GM19324 (cell line): ENCODE data around the gene NAP1L1.

Experiments
- ATAC-seq: cut with Tn5 transposase; IDR thresholded peaks from one replicate; pipeline ENCODE4 v1.9.1; 2021; ENCODE audit warnings: mild to moderate bottlenecking, moderate library complexity; ENCODE audit not compliant: unreplicated experiment, low FRiP score

The NAP1L1 gene

DNA sequence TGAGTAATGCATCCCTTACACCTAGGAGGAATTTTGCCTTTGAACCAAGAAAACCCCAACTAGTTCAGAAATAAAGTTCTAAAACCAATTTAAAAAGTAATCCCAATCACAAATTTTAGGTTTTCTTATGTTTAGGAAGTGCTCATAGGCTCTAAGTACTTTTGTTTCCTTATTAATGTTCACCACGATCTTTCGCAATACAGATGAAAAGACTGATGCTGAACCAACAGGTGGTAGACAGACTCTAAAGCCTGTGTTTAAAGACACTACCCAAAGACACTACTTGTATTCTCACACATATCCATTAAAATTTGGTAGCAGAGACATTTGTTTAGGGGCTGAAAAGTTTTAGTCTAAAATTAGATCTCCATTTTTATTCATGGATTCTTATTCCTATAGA, 42.3 kb downstream of the NAP1L1 start:
- no peak for ATAC-seq

DNA sequence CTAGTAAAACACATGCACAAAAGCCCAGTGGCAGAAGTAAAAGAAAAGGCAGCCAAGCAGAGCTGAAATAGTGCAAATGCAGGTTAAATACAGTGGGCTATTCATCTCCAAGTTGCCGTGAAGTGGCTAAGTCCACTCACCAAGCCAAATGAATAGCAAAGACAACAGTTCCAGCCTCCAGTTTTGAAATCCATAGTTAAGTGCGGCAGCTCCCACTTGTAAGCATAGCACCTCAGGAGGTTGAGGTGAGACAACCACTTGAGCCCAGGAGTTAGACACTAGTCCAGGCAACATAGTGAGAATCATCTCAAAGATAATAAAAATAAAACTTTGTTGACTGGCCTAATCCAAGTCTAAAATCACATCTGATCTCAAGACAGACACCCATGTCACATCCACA, 43.1 kb downstream of the NAP1L1 start:
- no peak for ATAC-seq

DNA sequence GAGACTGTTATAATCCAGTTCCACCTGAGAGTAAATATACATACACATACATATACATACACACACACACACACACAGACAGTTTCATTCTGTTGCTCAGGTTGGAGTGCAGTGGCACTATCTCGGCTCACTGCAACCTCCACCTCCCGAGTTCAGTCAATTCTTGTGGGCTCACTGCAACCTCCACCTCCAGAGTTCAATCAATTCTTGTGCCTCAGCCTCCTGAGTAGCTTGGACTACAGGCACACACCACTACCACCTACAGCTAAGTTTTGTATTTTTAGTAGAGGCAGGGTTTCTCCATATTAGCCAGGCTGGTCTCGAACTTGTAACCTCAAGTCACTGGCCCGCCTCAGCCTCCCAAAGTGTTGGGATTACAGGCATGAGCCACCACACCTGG, 44.0 kb downstream of the NAP1L1 start:
- ATAC-seq, result no peak

- ATAC-seq, result no peak
These were observed 46.3 kb downstream of the NAP1L1 start for GRCh38 chr12:76038176-76038575.

GRCh38 chr12:76037130-76038103, 47.1 kb downstream of the NAP1L1 start:
- peak; percentile 50 for ATAC-seq

GRCh38 chr12:76035045-76035444, 49.4 kb downstream of the NAP1L1 start:
- no peak for ATAC-seq

DNA sequence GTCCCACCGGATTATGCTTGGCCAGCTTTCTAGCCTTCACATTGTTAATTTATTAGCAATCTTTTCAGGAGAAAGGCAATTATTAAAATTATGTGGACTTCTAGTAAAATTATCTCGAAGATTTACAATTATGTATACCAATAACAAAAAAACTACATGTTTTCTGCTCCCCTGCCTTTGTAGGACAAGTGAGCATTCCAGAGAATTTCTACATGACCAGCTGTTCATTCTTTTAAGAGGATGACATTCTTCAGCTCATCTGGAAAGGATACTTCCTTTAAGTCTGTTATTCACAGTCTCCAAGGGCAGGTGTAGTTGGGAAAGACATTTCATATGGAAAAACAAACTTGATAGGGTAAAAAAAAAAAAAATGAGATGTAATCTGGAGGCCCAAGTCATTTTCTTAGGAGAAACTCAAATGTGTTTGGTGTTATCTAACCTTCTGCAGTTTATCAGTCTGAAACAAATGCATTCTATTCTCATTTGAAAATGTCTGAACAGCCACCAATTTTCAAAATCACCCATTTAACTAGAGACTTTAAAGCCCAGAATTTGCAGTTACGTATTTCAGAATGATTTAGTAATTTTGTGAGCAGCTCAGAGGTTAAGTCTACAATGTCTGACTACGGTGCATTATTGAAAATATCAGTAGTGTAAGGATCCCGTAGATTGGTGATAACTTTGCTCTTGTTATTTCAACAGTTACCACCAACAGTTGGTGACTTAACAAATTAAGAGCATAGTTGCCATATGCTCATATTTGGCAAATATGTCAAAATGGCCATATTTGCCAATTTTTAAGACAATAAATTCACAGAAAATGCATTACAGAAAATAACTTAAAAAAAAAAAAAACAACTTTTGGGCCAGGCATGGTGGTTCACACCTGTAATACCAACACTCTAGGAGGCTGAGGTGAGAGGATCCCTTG, 51.1 kb downstream of the NAP1L1 start:
- ATAC-seq, result no peak

- ATAC-seq, result peak; percentile 38
These were observed 52.2 kb downstream of the NAP1L1 start for GRCh38 chr12:76032043-76032981.

- ATAC-seq, result peak; percentile 85
These were observed 53.0 kb downstream of the NAP1L1 start, which contains the start of gene PHLDA1 for GRCh38 chr12:76031414-76032042. Gene PHLDA1 (minus strand): TSS chr12:76031776.

GRCh38 chr12:76031081-76031413, 53.4 kb downstream of the NAP1L1 start:
- peak; percentile 10 for ATAC-seq

GRCh38 chr12:76030341-76031080, 54.0 kb downstream of the NAP1L1 start:
- no peak for ATAC-seq

DNA sequence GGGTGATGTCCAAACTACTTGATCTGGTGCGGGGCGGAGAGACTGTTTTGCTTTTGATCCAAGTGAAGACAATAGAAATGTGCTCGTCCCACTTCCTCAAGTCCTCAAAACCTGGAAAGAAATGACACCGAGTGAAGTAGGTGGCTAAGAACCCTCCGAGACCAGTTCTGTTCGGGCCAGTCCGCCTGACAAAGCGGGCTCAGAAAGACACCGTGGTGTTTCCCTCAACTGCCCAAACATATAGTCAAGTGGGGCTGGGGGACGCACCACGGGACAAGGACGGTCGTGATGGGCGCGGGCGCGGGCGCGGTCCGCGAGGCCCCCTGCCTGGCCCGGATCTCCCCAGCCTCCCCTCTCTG, 54.5 kb downstream of the NAP1L1 start:
- ATAC-seq, result no peak

DNA sequence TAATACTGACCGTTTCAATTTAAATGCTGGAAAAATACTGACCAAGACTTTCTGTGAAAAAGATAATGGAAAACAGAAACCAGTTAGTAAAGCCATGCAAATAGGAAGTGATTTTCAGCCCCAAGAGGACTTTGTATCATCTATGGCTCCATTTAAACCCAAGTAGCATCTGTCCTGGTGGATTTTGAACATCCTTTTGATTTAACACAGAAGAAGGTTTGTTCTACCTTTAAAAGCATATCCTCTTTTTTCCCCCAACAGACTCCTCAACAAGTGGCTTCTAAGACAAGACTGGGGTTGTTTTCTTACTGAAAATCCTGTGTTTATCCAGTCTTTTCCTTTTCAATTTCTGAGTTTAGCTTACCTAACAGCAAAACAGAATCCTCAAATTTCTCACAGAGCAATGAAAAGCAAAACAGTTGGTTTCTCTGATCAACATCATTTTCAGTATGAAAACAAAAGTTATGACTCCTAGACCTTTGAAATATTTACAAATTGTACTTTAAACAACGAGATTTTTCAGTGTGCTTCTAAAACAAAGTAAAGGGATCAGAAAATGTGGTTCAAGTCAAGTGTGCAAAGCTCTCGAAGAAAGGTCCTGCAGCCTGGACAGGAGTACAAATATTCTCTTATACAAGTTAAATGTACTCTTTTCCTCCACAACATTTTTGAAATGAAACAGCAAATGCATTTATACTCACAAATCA, 55.8 kb downstream of the NAP1L1 start:
- no peak for ATAC-seq

- no peak for ATAC-seq
These were observed 57.8 kb downstream of the NAP1L1 start for GRCh38 chr12:76026643-76027063.

GRCh38 chr12:76025601-76026575, 58.6 kb downstream of the NAP1L1 start:
- no peak for ATAC-seq

GRCh38 chr12:76024942-76025600, 59.4 kb downstream of the NAP1L1 start:
- ATAC-seq, result no peak
